ENCODE data around the gene PET117. TPM values are rescaled to one million over a fixed set of nuclear protein-coding genes. Genes with fewer than 3 reads are reported as not detected.
A peak's percentile ranks its signal among the peaks of the same experiment; 100 is the strongest.
"Not testable (repeated sequence)": the region's sequence is repeated elsewhere in the genome, so short reads cannot be mapped to it uniquely, and the experiment has no call there.

Gene PET117, protein sequence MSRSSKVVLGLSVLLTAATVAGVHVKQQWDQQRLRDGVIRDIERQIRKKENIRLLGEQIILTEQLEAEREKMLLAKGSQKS
- total RNA-seq (2012; rRNA removed) = 8.1 and 10.7 TPM in 2 replicates

DNA sequence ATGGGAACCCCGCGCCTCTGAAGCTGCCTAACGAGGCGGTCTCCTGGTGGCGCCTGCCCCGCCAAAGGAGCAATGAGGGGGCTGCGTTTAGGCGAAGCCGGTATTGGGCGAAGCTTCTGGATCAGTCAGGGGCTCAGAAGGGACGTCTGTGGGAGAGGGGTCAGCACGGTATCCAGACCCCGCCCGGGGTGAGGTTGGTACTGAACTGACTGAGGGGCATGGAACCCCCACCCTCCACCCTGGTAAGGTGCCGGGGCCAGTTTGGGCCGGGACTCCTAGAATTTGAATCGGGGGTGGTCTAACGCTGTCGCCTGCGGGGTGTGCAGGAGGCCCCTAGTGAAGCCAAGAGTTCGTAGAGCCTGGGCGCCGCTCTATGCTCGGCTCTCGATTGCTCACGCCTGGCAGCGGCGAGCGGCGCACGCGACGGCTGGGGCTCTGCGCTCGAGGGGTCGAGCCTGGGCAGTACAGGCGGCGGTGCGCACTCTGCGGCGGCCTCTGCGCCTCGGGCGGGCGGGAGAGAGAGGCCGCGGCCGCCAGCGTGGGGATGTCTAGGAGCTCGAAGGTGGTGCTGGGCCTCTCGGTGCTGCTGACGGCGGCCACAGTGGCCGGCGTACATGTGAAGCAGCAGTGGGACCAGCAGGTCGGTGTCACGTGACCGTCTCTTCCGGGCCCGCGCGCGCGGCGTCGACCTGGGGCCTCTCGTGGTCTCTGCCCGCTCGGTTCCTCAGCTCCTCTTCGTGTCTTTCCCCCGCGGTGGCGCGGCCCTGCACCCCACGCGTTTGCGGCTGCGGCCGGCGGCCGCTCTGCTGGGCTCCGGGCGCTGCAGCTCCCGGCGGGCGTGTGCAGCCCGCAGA lies at the start of gene PET117, which contains the start of gene KAT14:
TSS of gene PET117 (plus strand) at position 452 of the 854 bp plus-strand sequence. CDS start at position 545, 93 bp downstream.
TSS of gene KAT14 (plus strand) at position 452 of the 854 bp plus-strand sequence. CDS start 4,798 bp downstream, outside the sequence.
- H3K4me3 ChIP-seq (ENCODE audit: low read length) = peak within 1 kb of the TSS; percentile 99
- peak within 1 kb of the TSS; percentile 94 for H3K4me2 ChIP-seq (ENCODE audit: low read length)
- peaks cover 20% of the 10 kb centered on the region for H3K4me1 ChIP-seq (ENCODE audit: control insufficient read depth, insufficient read depth, low read length)
- H3K27me3 ChIP-seq (ENCODE audit: control insufficient read depth, insufficient read depth, low read length) = peaks cover 17% of the 10 kb centered on the region
- no peaks in the 10 kb centered on the region for H3K9me3 ChIP-seq (replicated peaks; ENCODE audit: low read length)
- H3K36me3 ChIP-seq (ENCODE audit: insufficient read depth, low read length) = peaks cover 7% of the 10 kb centered on the region
- peak within 1 kb of the TSS; percentile 97 for H3K9ac ChIP-seq (ENCODE audit: low read depth, low read length)

GRCh38 chr20:18088298-18088697 lies 49.4 kb upstream of the PET117 start:
- not testable (repeated sequence) for H3K27me3 ChIP-seq (ENCODE audit: control insufficient read depth, insufficient read depth, low read length); H3K4me1 ChIP-seq (ENCODE audit: control insufficient read depth, insufficient read depth, low read length); H3K4me3 ChIP-seq (ENCODE audit: low read length); H3K36me3 ChIP-seq (ENCODE audit: insufficient read depth, low read length); H3K9me3 ChIP-seq (replicated peaks; ENCODE audit: low read length); H3K9ac ChIP-seq (ENCODE audit: low read depth, low read length); H3K4me2 ChIP-seq (ENCODE audit: low read length)

DNA sequence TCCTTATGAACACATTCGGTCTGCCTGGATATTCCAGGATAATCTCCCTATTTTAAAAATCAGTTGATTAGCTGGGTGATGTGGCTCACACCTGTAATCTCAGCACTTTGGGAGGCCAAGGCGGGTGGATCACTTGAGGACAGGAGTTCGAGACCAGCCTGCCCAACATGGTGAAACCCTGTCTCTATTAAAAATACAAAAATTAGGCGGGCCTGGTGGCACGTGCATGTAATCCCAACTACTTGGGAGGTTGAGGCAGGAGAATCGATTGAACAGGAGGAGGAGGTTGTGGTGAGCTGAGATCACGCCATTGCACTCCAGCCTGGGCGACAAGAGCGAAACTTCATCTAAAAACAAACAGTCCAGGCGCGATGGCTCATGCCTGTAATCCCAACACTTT lies 48.8 kb upstream of the PET117 start:
- not testable (repeated sequence) for H3K4me2 ChIP-seq (ENCODE audit: low read length); H3K9me3 ChIP-seq (replicated peaks; ENCODE audit: low read length); H3K4me3 ChIP-seq (ENCODE audit: low read length); H3K27me3 ChIP-seq (ENCODE audit: control insufficient read depth, insufficient read depth, low read length); H3K4me1 ChIP-seq (ENCODE audit: control insufficient read depth, insufficient read depth, low read length); H3K9ac ChIP-seq (ENCODE audit: low read depth, low read length); H3K36me3 ChIP-seq (ENCODE audit: insufficient read depth, low read length)

- Histone ChIP-seq H3K9me3 (replicated peaks; ENCODE audit: low read length) (no peaks in the 10 kb centered on the region), H3K9ac (ENCODE audit: low read depth, low read length) (no peak overlapping the region)
These were observed 47.6 kb upstream of the PET117 start for GRCh38 chr20:18090044-18090443.

GRCh38 chr20:18090477-18090876 lies 47.2 kb upstream of the PET117 start:
- no peaks in the 10 kb centered on the region for H3K4me1 ChIP-seq (ENCODE audit: control insufficient read depth, insufficient read depth, low read length)
- no peaks in the 10 kb centered on the region for H3K36me3 ChIP-seq (ENCODE audit: insufficient read depth, low read length)
- H3K9ac ChIP-seq (ENCODE audit: low read depth, low read length) = no peak overlapping the region
- no peak overlapping the region for H3K4me2 ChIP-seq (ENCODE audit: low read length)
- no peaks in the 10 kb centered on the region for H3K27me3 ChIP-seq (ENCODE audit: control insufficient read depth, insufficient read depth, low read length)
- H3K4me3 ChIP-seq (ENCODE audit: low read length) = no peak overlapping the region
- no peaks in the 10 kb centered on the region for H3K9me3 ChIP-seq (replicated peaks; ENCODE audit: low read length)

More at GRCh38 chr20:18090044-18090443, 47.6 kb upstream of the PET117 start:
- Histone ChIP-seq H3K4me1 (ENCODE audit: control insufficient read depth, insufficient read depth, low read length) (no peaks in the 10 kb centered on the region), H3K4me2 (ENCODE audit: low read length) (no peak overlapping the region), H3K4me3 (ENCODE audit: low read length) (no peak overlapping the region), H3K36me3 (ENCODE audit: insufficient read depth, low read length) (no peaks in the 10 kb centered on the region), H3K27me3 (ENCODE audit: control insufficient read depth, insufficient read depth, low read length) (no peaks in the 10 kb centered on the region)

GRCh38 chr20:18091623-18092022 lies 46.0 kb upstream of the PET117 start:
- Histone ChIP-seq H3K9ac (ENCODE audit: low read depth, low read length) (no peak overlapping the region), H3K9me3 (replicated peaks; ENCODE audit: low read length) (no peaks in the 10 kb centered on the region), H3K4me3 (ENCODE audit: low read length) (no peak overlapping the region), H3K4me2 (ENCODE audit: low read length) (no peak overlapping the region), H3K4me1 (ENCODE audit: control insufficient read depth, insufficient read depth, low read length) (no peaks in the 10 kb centered on the region), H3K36me3 (ENCODE audit: insufficient read depth, low read length) (no peaks in the 10 kb centered on the region), H3K27me3 (ENCODE audit: control insufficient read depth, insufficient read depth, low read length) (no peaks in the 10 kb centered on the region)

DNA sequence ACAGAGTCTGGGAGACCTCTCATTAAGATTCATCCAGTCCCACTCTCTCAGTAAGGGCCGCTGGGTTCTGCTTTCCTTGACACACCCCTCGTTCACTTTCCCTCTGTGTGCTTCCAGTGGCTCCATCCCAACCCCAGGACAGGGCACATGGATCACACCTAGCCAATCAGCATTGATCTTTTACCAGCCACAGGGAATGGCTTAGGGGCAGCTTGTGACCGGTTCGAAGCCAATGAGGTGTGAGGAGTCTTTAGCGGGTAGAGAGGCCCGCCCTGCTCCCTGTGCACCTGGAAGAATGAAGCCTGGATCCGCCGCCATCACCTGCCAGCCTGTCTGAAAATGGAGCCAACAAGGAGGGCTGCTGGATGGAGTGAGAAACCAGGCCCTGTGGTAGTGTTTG lies 44.8 kb upstream of the PET117 start:
- no peaks in the 10 kb centered on the region for H3K36me3 ChIP-seq (ENCODE audit: insufficient read depth, low read length)

DNA sequence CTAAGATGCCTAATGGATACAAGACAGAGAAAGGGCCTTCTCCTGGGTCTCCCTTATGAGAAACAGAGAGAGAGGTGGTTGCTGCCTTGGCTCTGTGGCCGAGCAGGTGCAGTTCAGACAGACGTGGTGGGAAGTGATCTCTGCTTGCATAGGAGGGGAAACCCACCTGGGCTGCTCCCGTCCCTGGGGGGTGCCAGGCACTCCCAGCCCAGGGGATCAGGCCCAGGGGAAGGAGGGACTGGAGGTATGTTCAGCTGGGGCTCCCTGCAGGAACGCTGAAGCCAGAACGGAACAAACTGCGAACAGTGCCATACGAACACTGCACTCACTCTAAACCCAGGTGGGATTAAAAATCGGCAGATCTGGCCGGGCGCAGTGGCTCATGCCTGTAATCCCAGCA lies 44.3 kb upstream of the PET117 start:
- no peaks in the 10 kb centered on the region for H3K36me3 ChIP-seq (ENCODE audit: insufficient read depth, low read length)
- no peaks in the 10 kb centered on the region for H3K27me3 ChIP-seq (ENCODE audit: control insufficient read depth, insufficient read depth, low read length)
- H3K9me3 ChIP-seq (replicated peaks; ENCODE audit: low read length) = no peaks in the 10 kb centered on the region
- no peak overlapping the region for H3K4me2 ChIP-seq (ENCODE audit: low read length)
- no peaks in the 10 kb centered on the region for H3K4me1 ChIP-seq (ENCODE audit: control insufficient read depth, insufficient read depth, low read length)
- H3K9ac ChIP-seq (ENCODE audit: low read depth, low read length) = no peak overlapping the region
- no peak overlapping the region for H3K4me3 ChIP-seq (ENCODE audit: low read length)

More for the DNA sequence above, 44.8 kb upstream of the PET117 start:
- Histone ChIP-seq H3K27me3 (ENCODE audit: control insufficient read depth, insufficient read depth, low read length) (no peaks in the 10 kb centered on the region), H3K4me3 (ENCODE audit: low read length) (no peak overlapping the region), H3K4me1 (ENCODE audit: control insufficient read depth, insufficient read depth, low read length) (no peaks in the 10 kb centered on the region), H3K4me2 (ENCODE audit: low read length) (no peak overlapping the region), H3K9ac (ENCODE audit: low read depth, low read length) (no peak overlapping the region), H3K9me3 (replicated peaks; ENCODE audit: low read length) (no peaks in the 10 kb centered on the region)

DNA sequence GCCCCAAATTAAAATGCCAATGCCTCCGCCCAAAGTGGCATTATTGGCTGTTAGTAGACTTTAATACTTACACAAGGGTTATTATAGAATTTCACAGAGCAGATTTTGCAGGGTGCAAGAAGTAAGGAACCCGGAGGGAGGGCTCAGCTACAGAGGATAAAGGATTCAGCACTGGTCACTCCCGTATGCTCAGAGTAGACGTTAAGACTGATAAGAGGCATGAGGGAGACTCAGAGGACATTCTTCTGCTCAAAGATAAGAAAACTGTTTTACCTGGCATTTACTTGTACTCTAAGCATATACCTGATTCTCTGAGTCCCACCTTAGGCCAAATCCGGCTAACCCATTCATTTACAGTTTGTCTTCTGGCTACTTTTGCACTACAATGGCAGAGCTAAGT lies 43.5 kb upstream of the PET117 start:
- no peak overlapping the region for H3K9ac ChIP-seq (ENCODE audit: low read depth, low read length)
- no peaks in the 10 kb centered on the region for H3K9me3 ChIP-seq (replicated peaks; ENCODE audit: low read length)
- no peak overlapping the region for H3K4me3 ChIP-seq (ENCODE audit: low read length)
- H3K4me2 ChIP-seq (ENCODE audit: low read length) = no peak overlapping the region
- H3K4me1 ChIP-seq (ENCODE audit: control insufficient read depth, insufficient read depth, low read length) = no peaks in the 10 kb centered on the region
- no peaks in the 10 kb centered on the region for H3K36me3 ChIP-seq (ENCODE audit: insufficient read depth, low read length)
- no peaks in the 10 kb centered on the region for H3K27me3 ChIP-seq (ENCODE audit: control insufficient read depth, insufficient read depth, low read length)

- not testable (repeated sequence) for H3K4me1 ChIP-seq (ENCODE audit: control insufficient read depth, insufficient read depth, low read length); H3K9ac ChIP-seq (ENCODE audit: low read depth, low read length); H3K4me3 ChIP-seq (ENCODE audit: low read length); H3K36me3 ChIP-seq (ENCODE audit: insufficient read depth, low read length); H3K4me2 ChIP-seq (ENCODE audit: low read length); H3K9me3 ChIP-seq (replicated peaks; ENCODE audit: low read length); H3K27me3 ChIP-seq (ENCODE audit: control insufficient read depth, insufficient read depth, low read length)
These were observed 37.1 kb upstream of the PET117 start for GRCh38 chr20:18100569-18100968.

DNA sequence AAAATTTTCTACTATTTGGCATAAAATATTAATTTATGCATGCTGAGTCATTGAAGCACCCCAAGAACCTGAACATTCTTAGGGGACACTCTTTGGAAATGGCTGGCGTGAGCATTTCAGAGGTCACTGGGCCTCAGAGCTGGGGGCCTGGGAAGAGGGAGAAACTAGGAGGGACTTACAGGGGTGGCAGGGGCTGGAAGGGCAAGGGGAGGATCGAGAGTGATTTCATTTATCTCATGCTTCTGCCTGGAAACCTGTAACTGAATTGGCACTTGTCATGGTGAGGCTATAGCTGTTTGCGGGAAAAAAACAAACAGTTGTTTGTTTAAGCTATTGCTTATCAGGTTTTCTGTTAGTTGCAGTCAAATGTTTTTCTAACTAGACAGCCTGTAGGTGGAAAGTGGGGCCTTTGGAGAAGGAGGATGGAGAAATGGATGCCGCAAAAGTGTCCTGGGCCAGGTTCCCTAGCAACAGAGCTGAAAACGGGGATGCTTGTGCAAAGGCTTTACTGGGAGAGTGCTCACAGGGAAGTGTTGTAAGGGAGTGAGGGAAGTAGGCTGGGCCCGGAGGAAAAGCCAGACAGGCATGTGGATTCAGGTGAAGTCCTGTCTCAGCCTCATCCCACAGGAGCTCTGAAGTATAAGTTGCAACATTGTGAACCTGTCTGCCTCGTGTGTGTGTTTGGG lies 36.4 kb upstream of the PET117 start:
- Histone ChIP-seq H3K4me3 (ENCODE audit: low read length) (no peak overlapping the region), H3K27me3 (ENCODE audit: control insufficient read depth, insufficient read depth, low read length) (peaks cover 4% of the 10 kb centered on the region), H3K36me3 (ENCODE audit: insufficient read depth, low read length) (no peaks in the 10 kb centered on the region), H3K9ac (ENCODE audit: low read depth, low read length) (no peak overlapping the region), H3K9me3 (replicated peaks; ENCODE audit: low read length) (no peaks in the 10 kb centered on the region), H3K4me1 (ENCODE audit: control insufficient read depth, insufficient read depth, low read length) (no peaks in the 10 kb centered on the region), H3K4me2 (ENCODE audit: low read length) (no peak overlapping the region)
